Stimulated activated CD4-positive, alpha-beta T cell treated with anti-CD3 and anti-CD28 coated beads, Interleukin-12 subunit alpha, Interleukin-12 subunit beta, amount 100 ng/mL, for 4 hours (primary cell): ENCODE results near the gene SLC16A3.

ENCODE experiments used
- DNase-seq: peaks from one replicate; pipeline ENCODE4 v3.0.0-alpha.2; 2020

SLC16A3 gene

DNA sequence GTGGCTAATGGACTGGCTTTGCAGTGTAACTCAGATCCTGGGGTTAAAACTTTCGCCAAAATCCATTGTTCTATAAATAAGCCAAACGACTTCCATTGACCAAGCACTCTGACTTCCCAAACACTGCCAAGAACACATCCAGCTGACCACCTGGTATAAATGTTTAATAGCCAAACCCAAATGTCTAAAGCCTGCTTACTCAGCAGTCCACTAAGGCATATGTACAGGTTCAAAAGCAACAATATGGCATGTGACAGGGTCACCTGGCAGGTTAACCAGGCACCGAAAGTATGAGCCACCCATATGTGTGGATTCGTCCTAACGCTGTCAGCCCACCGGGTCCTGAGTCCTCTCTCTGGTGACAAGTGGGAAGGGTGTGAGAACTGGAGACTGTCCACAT lies 42.6 kb downstream of the SLC16A3 start:
- no peak for DNase-seq

- DNase-seq = peak; percentile 35
These were observed 43.9 kb downstream of the SLC16A3 start for GRCh38 chr17:82272495-82273326.

- peak; percentile 94 for DNase-seq
These were observed 44.7 kb downstream of the SLC16A3 start, which contains the start of gene CSNK1D for GRCh38 chr17:82273327-82274133. CSNK1D (minus strand) TSS chr17:82273700; CDS start chr17:82273381, 319 bp downstream.

GRCh38 chr17:82274134-82275020 lies 45.5 kb downstream of the SLC16A3 start:
- no peak for DNase-seq

GRCh38 chr17:82275326-82275725 lies 46.5 kb downstream of the SLC16A3 start:
- DNase-seq = no peak

GRCh38 chr17:82276938-82277337 lies 48.1 kb downstream of the SLC16A3 start:
- no peak for DNase-seq

GRCh38 chr17:82277851-82278250 lies 49.0 kb downstream of the SLC16A3 start:
- DNase-seq = no peak

DNA sequence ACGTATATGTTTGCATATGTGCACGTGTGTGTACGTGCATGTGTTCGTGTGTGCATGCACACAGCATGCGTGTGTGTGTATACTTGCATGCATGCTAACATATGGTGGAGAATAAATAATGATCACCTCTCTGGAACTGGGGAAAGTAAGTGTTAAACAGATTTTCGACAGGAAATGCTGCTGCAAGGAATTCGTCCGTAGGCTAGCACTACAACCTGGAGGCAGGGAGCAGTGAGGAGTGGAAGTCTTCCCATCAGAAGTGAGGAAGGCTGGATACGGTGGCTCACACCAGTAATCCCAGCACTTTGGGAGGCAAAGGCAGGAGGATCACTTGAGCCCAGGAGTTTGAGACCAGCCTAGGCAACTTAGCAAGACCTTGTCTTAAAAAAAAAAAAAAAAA lies 49.5 kb downstream of the SLC16A3 start:
- no peak for DNase-seq

- no peak for DNase-seq
These were observed 50.0 kb downstream of the SLC16A3 start for GRCh38 chr17:82278786-82279391.

- DNase-seq = no peak
These were observed 51.7 kb downstream of the SLC16A3 start for GRCh38 chr17:82280537-82280936.

DNA sequence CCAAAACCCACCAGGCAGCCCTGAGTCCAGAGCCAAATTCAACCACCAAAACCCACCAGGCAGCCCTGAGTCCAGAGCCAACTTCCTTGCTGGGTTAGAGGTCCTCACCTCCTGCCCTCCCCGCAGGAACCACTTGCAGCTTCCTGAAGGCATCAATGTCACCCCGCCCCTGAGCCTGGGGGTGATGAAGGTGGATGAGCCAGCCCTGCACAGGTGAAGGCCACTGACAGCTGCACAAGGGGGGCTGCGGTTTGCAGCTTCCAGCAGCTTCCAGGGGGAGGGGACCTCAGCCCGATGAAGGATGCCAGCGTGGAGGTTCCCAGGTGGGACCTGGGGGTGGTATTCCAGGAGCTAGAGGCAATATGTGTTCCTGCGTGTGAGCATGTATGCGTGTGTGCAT lies 52.2 kb downstream of the SLC16A3 start:
- DNase-seq = no peak

DNA sequence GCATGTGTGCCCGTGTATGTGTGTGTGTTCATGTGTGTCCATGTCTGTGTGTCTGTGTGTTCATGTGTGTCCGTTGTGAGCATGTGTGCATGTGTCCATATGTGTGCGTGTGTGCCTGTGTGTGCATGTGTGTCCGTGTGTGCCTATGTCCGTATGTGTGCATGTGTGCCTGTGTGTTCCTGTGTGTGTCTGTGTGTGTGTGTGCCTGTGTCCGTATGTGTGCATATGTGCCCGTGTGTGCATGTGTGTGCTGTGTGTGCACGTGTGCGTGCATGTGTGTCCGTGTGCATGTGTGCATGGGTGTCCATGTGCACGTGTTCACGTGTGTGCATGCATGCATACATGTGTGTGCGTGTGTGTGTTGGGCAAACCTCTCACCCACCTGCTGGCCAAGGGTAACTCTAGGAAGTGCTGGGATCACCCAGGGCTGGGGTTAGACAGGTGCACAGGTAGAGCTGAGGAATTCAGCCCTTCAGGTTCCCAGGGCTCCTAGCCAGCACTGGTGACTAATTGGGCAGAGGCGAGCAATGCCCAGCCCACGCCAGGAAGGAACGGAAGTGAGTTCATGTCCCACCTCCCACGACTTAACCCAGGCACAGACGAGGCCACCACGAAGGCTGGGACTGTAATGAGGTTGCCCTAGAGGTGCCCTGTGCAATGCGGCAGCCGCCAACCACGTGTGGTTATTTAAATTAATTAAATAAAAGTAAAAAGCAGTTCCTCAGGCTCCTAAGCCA lies 52.8 kb downstream of the SLC16A3 start:
- DNase-seq = peak; percentile 49

GRCh38 chr17:82282239-82283207 lies 53.7 kb downstream of the SLC16A3 start:
- no peak for DNase-seq

- DNase-seq = peak; percentile 39
These were observed 54.4 kb downstream of the SLC16A3 start for GRCh38 chr17:82283208-82283749.

- DNase-seq = no peak
These were observed 56.3 kb downstream of the SLC16A3 start for GRCh38 chr17:82285141-82285540.

- no peak for DNase-seq
These were observed 58.4 kb downstream of the SLC16A3 start for GRCh38 chr17:82287013-82287867.

GRCh38 chr17:82287868-82288801 lies 59.3 kb downstream of the SLC16A3 start:
- DNase-seq = no peak
